ENCODE data around the gene AKAP5. TPM values are rescaled to one million over a fixed set of nuclear protein-coding genes. Genes with fewer than 3 reads are reported as not detected.

Gene AKAP5
- total and polyA plus RNA-seq, 2 of the 13 experiments (the other 11 are each of a cell fraction or from before 2014, with no cell fraction given) = 0.18 to 1.5 TPM

DNA sequence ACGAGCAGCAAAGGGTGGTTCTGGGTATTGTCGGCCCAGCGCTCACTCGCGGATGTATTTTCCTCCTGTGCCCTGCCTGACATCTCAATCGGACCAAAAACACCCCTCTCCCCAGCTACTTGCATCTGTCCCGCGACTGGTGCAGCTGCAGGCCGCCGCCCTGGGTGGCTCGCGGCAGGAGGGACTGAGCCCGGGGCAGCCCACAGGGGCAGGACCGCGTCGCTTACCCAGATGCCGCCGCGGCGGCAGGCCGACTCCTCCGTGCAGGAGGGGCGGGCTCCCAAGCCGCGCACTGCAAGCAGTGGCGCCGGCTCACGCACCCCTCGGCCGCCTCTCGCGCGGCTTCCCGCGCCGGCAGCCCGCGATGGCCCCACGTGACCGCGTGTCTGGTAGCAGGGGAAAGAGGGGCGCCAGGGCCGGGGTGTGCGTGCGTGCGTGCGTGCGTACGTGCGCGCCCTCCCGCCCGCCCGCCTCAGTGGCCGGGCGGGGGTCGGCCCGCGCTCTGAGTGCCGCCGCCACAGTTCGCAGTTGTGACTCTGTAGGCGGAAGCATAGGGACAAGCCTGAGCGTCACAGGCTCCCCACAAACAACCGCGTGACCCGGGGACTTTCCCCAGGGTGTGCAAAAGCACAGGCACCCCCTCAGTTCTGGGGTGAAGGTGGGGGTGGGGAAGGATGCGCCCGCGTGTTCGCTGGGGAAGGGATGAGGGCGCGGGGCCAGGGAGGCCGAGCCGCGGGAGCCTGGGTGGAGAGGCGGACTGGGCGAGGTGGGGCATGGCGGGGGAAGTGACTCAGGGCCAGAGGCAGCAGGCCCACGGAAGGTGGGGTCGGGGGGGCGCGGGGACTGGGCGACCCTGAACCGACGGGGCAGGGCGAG lies 38.4 kb downstream of the AKAP5 start, which contains the start of gene ZBTB25 (continued):
- TF ChIP-seq, protein P1, sequence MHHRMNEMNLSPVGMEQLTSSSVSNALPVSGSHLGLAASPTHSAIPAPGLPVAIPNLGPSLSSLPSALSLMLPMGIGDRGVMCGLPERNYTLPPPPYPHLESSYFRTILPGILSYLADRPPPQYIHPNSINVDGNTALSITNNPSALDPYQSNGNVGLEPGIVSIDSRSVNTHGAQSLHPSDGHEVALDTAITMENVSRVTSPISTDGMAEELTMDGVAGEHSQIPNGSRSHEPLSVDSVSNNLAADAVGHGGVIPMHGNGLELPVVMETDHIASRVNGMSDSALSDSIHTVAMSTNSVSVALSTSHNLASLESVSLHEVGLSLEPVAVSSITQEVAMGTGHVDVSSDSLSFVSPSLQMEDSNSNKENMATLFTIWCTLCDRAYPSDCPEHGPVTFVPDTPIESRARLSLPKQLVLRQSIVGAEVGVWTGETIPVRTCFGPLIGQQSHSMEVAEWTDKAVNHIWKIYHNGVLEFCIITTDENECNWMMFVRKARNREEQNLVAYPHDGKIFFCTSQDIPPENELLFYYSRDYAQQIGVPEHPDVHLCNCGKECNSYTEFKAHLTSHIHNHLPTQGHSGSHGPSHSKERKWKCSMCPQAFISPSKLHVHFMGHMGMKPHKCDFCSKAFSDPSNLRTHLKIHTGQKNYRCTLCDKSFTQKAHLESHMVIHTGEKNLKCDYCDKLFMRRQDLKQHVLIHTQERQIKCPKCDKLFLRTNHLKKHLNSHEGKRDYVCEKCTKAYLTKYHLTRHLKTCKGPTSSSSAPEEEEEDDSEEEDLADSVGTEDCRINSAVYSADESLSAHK (CRISPR knock-in tag; IDR thresholded peaks at IDR 0.05; ENCODE audit: borderline replicate concordance) = no peak
- no peak for TF ChIP-seq ZNF792 (CRISPR knock-in tag; IDR thresholded peaks at IDR 0.05)
- TF ChIP-seq ZNF225 (CRISPR knock-in tag; IDR thresholded peaks at IDR 0.05) = peak; percentile 12; the same call in 1 of the 2 replicates
- TF ChIP-seq, protein P2, sequence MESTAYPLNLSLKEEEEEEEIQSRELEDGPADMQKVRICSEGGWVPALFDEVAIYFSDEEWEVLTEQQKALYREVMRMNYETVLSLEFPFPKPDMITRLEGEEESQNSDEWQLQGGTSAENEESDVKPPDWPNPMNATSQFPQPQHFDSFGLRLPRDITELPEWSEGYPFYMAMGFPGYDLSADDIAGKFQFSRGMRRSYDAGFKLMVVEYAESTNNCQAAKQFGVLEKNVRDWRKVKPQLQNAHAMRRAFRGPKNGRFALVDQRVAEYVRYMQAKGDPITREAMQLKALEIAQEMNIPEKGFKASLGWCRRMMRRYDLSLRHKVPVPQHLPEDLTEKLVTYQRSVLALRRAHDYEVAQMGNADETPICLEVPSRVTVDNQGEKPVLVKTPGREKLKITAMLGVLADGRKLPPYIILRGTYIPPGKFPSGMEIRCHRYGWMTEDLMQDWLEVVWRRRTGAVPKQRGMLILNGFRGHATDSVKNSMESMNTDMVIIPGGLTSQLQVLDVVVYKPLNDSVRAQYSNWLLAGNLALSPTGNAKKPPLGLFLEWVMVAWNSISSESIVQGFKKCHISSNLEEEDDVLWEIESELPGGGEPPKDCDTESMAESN (CRISPR knock-in tag; conservative IDR thresholded peaks at IDR 0.05) = no peak
- no peak for TF ChIP-seq AHR (CRISPR knock-in tag; IDR thresholded peaks at IDR 0.05)
- peak; percentile 81 for TF ChIP-seq MED1 (CRISPR knock-in tag; IDR thresholded peaks at IDR 0.05)
- TF ChIP-seq SALL1 (CRISPR knock-in tag; IDR thresholded peaks at IDR 0.05) = peak; percentile 88
- no peak for TF ChIP-seq NR2F6 (IDR thresholded peaks at IDR 0.05)
- TF ChIP-seq NR2F6 (CRISPR knock-in tag; IDR thresholded peaks at IDR 0.05) = no peak; the same call in 1 of the 2 replicates
- TF ChIP-seq ZFY (CRISPR knock-in tag; IDR thresholded peaks at IDR 0.05) = peak; percentile 78
- no peak; the same call in 1 of the 2 replicates for TF ChIP-seq ZFP1 (CRISPR knock-in tag; IDR thresholded peaks at IDR 0.05)
- TF ChIP-seq, protein P3, sequence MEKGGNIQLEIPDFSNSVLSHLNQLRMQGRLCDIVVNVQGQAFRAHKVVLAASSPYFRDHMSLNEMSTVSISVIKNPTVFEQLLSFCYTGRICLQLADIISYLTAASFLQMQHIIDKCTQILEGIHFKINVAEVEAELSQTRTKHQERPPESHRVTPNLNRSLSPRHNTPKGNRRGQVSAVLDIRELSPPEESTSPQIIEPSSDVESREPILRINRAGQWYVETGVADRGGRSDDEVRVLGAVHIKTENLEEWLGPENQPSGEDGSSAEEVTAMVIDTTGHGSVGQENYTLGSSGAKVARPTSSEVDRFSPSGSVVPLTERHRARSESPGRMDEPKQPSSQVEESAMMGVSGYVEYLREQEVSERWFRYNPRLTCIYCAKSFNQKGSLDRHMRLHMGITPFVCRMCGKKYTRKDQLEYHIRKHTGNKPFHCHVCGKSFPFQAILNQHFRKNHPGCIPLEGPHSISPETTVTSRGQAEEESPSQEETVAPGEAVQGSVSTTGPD (CRISPR knock-in tag; IDR thresholded peaks at IDR 0.05) = no peak
- no peak for TF ChIP-seq FOXA1 (IDR thresholded peaks at IDR 0.05)
- no peak for TF ChIP-seq FOXA1 (CRISPR knock-in tag; IDR thresholded peaks at IDR 0.05)
- no peak for TF ChIP-seq TOE1 (CRISPR knock-in tag; IDR thresholded peaks at IDR 0.05)
- no peak for TF ChIP-seq SRF (IDR thresholded peaks at IDR 0.05; ENCODE audit: low read depth, low read length)
- TF ChIP-seq ZBTB38 (CRISPR knock-in tag; IDR thresholded peaks at IDR 0.05) = peak; percentile 8
- TF ChIP-seq FOXJ3 (CRISPR knock-in tag; IDR thresholded peaks at IDR 0.05; ENCODE audit: borderline replicate concordance) = no peak
- TF ChIP-seq, protein P4, sequence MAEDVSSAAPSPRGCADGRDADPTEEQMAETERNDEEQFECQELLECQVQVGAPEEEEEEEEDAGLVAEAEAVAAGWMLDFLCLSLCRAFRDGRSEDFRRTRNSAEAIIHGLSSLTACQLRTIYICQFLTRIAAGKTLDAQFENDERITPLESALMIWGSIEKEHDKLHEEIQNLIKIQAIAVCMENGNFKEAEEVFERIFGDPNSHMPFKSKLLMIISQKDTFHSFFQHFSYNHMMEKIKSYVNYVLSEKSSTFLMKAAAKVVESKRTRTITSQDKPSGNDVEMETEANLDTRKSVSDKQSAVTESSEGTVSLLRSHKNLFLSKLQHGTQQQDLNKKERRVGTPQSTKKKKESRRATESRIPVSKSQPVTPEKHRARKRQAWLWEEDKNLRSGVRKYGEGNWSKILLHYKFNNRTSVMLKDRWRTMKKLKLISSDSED (CRISPR knock-in tag; IDR thresholded peaks at IDR 0.05) = peak; percentile 81; the same call in 1 of the 2 replicates
- 0 out of 2 replicates have a peak, but pooled peaks have one; percentile 66 for TF ChIP-seq CENPT (CRISPR knock-in tag; IDR thresholded peaks at IDR 0.05; ENCODE audit: low read depth)
- no peak for TF ChIP-seq HOXA7 (CRISPR knock-in tag; IDR thresholded peaks at IDR 0.05)
- TF ChIP-seq ZNF33B (CRISPR knock-in tag; IDR thresholded peaks at IDR 0.05) = peak; percentile 2; the same call in 1 of the 2 replicates
- no peak for TF ChIP-seq CBX5 (CRISPR knock-in tag; IDR thresholded peaks at IDR 0.05; ENCODE audit: borderline replicate concordance)
- no peak; the same call in 1 of the 2 replicates for TF ChIP-seq GABPB1 (CRISPR knock-in tag; IDR thresholded peaks at IDR 0.05)

Data from HepG2 (cell line).